Gastroesophageal sphincter (tissue), 3 donors: ENCODE measurements around the gene GALC.

ENCODE experiments used
- POLR2A ChIP-seq, 2 donors: fragments of 450-650 bp; IDR thresholded peaks; one replicate each; pipeline ENCODE4 v1.6.1; 2017; ENCODE audit warnings: antibody characterized with exemption in 2 of 2, mild to moderate bottlenecking in 2 of 2, moderate library complexity in 1 of 2
- TF ChIP-seq, protein P1 (sequence below), 4 experiments: fragments of 200-600 bp in 2 of 4; fragments of 450-650 bp in 2 of 4; sonication (generic) in 1 of 4; IDR thresholded peaks; one replicate each; pipeline ENCODE4 v1.5.1; 2017 to 2019; ENCODE audit warnings: antibody characterized with exemption in 4 of 4, mild to moderate bottlenecking in 2 of 4, moderate library complexity in 2 of 4

DNA sequence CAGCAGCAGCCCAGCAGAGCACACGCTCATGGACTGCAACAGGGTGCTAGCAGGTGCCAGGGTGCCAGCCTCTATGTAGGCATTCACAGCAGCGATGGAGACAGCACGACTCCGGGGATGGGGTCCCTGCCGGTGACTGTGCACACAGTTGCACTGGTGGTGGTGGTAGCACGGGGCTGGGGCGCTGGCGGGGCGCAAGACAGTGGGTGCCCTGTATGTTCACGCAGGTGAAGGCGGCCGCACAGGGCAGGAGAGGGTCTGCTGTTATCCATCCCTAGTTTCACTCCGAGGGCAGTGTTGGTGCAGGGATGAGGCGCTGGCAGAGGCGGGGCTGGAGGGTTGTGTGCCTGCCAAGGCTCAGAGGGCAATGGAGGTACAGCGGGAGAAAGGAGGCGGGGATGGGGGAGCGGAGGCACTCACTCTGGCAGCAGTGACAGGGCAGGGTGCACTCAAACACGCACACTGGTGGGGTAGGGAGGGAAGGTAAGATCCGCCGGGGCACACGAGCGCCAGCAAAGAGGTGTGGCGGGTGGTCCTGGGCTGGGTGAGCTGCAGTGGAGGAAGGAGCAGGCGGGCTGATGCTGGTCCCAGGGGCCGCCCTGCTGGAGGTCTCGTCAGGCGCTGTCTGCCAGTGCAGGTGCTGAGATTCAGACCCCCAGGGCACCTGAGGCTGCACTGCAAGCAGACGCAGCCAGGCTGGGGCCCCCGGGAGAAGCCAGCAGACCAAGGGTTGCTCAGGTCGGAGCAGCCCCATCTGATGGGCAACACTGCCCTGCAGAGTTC lies 76.7 kb downstream of the GALC start:
- TF ChIP-seq, protein P1, sequence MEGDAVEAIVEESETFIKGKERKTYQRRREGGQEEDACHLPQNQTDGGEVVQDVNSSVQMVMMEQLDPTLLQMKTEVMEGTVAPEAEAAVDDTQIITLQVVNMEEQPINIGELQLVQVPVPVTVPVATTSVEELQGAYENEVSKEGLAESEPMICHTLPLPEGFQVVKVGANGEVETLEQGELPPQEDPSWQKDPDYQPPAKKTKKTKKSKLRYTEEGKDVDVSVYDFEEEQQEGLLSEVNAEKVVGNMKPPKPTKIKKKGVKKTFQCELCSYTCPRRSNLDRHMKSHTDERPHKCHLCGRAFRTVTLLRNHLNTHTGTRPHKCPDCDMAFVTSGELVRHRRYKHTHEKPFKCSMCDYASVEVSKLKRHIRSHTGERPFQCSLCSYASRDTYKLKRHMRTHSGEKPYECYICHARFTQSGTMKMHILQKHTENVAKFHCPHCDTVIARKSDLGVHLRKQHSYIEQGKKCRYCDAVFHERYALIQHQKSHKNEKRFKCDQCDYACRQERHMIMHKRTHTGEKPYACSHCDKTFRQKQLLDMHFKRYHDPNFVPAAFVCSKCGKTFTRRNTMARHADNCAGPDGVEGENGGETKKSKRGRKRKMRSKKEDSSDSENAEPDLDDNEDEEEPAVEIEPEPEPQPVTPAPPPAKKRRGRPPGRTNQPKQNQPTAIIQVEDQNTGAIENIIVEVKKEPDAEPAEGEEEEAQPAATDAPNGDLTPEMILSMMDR (IDR thresholded peaks at IDR 0.05) = no peak
- no peak for TF ChIP-seq POLR2A (IDR thresholded peaks at IDR 0.05)
